HG03280 (cell line): Measurements from ENCODE around the gene THADA.
"Not testable (repeated sequence)": the region's sequence is repeated elsewhere in the genome, so short reads cannot be mapped to it uniquely, and the experiment has no call there.

Experiments used
- ATAC-seq: cut with Tn5 transposase; IDR thresholded peaks from one replicate; pipeline ENCODE4 v1.9.1; 2021; ENCODE audit warnings: mild to moderate bottlenecking, moderate library complexity; ENCODE audit not compliant: unreplicated experiment

Gene THADA

DNA sequence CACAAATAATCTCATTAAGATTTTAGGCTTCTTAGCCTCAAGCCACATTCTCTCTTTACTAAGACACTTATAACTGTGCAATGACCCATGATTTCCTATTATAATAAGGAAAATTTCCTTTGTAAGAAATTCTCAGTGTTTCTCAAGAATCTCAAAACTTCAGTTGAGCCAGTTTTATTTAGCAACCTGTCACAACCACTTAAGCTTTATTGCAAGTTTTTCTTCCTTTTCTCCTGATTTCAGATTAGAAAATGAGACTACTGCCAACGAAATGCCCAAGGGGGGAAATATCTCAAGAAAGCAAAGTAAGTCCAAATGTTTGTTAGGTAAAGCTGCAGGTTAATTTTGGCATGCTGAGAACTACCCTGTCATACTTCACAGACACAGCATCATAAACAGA lies 178.5 kb downstream of the THADA start:
- ATAC-seq, result no peak

DNA sequence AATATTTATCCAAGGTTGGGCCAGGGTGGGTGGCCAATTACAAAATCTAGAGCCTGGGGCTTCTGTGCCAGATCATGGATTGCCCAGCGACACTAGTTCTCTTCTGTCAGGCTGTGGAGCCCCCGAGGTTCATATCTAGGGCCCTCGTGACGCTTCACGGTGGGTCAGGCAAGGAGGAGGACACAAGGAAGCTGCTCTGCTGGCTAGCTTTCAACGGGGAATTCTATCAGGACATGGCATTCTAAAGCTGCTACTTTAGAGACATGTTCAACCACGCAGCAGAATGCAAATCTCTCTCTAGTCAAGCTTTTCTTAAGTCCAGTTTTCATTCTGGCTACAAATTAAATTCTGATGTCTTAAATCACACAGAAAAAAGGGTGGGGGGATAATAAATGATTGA lies 180.2 kb downstream of the THADA start:
- no peak for ATAC-seq

GRCh38 chr2:43414586-43415135 lies 181.2 kb downstream of the THADA start:
- ATAC-seq, result no peak

GRCh38 chr2:43414033-43414432 lies 181.8 kb downstream of the THADA start:
- ATAC-seq, result no peak

DNA sequence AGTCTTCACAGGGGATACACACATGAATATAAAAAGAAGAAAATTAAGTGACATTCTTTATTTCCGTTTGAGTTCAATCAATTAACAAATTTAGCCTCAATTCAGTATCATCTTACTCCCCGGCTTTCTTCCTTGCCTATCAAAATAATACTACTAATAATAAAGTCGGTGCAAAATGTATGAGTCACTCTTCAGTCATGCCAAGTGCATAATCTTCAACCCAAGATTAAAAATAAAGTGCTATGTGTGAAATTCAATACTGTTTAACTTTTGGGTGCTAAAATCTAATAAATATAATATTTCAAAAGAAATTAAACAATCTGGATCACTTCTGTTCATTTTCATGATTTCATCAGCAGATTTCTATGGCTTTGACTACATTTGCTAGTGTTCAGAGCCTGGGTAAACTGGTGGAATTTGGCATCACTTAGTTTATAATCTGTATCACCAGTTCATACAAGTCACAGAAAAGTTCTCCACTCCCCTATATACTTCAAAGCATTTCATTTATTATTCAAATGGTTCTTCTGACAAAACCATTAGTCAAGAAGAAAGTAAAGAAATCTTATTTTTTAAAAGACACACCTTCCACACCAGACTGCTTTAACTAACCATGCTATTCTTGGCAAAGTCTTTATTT lies 183.6 kb downstream of the THADA start:
- no peak for ATAC-seq

- no peak for ATAC-seq
Measured at GRCh38 chr2:43410055-43410604, 185.7 kb downstream of the THADA start.

DNA sequence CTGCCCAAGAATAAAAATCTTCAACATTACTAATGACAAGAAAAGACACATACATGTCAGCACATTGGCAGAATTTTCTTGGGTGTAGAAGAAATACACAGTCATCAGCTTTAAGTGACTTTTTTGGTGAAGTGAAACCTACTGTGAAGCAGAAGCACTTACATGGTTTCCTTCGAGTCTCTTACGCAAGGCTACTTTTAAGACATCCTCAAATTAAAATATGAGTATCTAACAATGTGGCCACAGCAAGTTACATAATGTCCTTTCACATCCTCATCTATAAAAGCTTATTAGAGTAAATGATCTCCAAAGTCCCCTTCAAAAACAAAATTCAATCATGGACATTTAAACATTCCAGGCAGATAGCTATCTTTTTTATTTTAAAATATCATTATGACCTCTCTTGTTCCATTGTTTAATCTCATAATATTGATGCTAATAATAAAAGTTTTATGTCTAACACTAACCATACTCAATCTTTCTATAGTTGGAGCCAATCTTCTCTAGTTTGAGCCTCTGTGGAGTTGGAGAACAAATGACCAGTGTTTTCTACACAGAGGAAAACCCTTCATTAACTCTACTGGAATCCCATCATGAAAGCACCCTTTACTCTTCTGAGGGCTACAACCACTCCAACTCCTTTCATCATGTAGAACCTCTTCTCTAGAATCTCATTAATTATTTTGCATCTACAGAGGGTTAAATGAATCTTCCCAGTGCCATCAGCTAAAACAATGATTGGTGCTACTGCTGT lies 187.3 kb downstream of the THADA start:
- peak; percentile 63 for ATAC-seq

GRCh38 chr2:43407935-43408334 lies 187.9 kb downstream of the THADA start:
- peak; percentile 65 for ATAC-seq

- ATAC-seq, result no peak
Measured at GRCh38 chr2:43406651-43407279, 189.1 kb downstream of the THADA start.

GRCh38 chr2:43405829-43406228 lies 190.0 kb downstream of the THADA start:
- no peak for ATAC-seq

GRCh38 chr2:43402452-43402937 lies 193.3 kb downstream of the THADA start:
- ATAC-seq, result peak; percentile 53

DNA sequence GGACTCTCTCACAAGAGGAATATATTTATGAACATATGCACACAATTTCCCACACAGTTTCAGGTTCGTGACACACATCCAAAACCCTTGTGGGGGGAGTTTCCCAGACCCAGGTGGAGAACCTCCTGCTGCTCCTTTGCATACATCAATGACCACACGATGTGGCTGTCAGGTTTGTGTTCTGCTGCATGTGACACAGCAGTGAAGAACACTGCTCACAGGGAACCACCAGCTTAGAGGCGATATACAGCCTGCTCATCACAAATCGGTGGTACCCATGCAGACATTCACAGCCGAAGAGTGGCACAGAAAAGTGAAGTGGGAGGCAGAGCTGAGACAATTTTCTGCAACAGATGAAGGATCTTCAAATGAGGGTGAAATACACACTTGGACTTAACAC lies 193.8 kb downstream of the THADA start:
- ATAC-seq, result peak; percentile 92

DNA sequence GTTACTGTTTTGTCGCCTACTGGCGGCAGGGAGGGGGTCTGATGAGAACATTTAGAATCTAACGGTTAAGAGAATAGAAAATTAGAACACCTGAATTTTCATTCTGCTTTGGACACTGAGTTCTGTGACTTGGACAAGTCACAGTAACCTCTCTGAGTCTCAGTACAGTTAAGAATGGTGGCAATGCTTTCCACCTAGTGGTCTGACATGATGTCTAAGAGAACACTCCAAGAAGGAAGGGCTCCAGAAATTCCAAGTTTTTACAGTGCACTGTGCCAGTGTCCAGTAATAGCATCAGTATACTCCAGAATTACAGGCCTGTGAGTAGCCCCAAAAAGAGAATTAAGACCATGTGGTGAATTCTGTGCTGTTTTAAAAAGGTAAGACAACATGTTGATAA lies 195.3 kb downstream of the THADA start:
- ATAC-seq, result no peak

GRCh38 chr2:43399515-43400264 lies 196.1 kb downstream of the THADA start:
- ATAC-seq, result no peak

- ATAC-seq, result no peak
Measured at GRCh38 chr2:43399098-43399497, 196.7 kb downstream of the THADA start.

DNA sequence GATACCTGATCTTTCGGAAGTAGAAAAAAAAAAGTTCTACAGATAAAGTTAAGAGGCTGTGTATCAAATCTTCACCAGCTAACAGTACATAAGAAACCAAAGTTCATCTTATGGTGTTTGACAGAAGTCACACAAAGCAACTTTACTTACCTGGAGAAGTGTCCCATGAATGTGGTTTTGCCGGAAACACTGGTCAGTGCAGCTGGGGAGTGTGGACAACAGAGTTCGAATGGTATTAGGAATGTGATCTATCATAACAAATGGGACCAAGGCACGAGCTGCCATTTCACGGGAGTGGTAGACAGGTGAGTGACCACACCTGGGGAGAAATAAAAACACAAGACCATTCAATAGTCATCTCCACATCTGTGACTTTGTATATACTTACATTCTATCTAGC lies 198.0 kb downstream of the THADA start:
- ATAC-seq, result no peak

DNA sequence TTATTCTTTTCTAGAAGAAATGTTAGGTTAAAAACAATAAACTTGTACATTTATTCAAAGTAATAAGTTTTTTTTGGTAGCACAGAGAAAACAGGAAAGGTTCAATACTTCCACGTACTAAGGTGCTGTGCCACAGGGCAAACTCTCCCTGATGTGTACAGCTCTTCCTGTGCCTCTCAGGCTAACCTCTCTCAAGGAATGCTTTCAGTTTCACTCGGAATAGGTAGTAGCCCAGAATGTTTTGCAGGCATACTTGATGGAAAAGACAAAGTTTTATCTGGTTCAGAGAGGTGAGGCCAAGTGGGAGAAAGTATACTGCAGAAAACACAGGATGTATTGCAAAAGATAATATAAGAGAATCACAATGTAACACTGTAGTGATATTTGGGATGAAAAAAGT lies 198.4 kb downstream of the THADA start:
- ATAC-seq, result no peak

- not testable (repeated sequence) for ATAC-seq
Measured at GRCh38 chr2:43396344-43396743, 199.5 kb downstream of the THADA start.

DNA sequence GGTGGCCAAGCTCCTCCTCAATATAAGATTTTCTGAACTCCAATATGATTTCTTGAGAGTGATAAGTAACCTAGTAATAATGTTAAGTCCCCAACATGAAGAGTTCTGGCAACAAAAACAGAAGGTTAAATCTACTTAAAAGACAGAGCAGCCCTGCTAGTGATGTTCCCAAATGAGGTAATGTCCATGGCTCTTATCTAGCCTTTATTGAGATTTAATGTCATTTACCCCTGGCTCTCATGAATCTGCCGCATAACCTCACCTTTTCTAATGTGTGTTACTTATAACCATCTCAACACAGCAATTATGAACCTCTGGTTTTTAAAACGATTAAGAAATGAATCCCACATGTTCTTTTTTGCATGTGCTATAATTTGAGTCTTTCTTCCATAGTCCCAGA lies 201.9 kb downstream of the THADA start:
- no peak for ATAC-seq

GRCh38 chr2:43391878-43392215 lies 204.0 kb downstream of the THADA start:
- no peak for ATAC-seq
